ENCODE data around the gene EFCAB13.
"Not testable (repeated sequence)": the region's sequence is repeated elsewhere in the genome, so short reads cannot be mapped to it uniquely, and the experiment has no call there.

Gene EFCAB13

GRCh38 chr17:47330548-47330947 lies 6.8 kb downstream of the EFCAB13 start:
- no peak for DNase-seq (ENCODE audit: low spot score)

DNA sequence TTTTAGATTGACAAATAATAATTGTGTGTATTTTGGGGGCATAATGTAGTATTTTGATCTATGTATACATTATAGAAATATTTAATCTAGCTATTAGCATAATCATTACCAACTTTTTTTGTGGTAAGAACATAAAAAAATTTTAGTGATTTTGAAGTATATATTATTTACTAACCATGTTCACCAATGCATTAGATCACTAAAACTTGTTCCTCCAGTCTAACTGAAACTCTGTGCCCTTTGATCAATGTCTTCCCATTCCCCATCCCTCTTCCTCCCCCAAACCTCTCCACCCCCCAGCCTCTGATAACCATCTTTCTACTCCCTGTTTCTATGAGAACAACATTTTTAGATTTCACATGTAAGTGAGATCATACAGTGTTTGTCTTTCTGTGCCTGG lies 8.5 kb downstream of the EFCAB13 start:
- no peak for DNase-seq (ENCODE audit: low spot score)

GRCh38 chr17:47335101-47335936 lies 11.6 kb downstream of the EFCAB13 start:
- DNase-seq (ENCODE audit: low spot score) = no peak

DNA sequence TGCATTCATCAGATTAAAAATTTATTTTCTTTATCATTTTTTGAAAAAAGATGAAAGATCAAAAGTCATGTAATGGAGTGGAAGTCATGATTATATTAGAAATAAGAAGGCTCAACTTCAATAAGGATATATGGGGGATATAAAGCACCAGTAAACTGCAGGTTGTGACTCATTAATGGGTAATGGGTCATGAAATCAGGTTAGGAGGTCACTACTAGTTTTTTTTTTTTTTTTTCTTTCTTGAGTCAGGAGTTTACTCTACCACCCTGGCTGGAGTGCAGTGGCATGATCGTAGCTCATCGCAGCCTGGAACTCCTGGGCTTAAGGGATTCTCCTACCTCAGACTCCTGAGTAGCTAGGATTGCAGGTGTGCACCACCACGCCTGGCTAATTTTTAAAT lies 14.3 kb downstream of the EFCAB13 start:
- DNase-seq (ENCODE audit: low spot score) = no peak

GRCh38 chr17:47352848-47353247 lies 29.1 kb downstream of the EFCAB13 start:
- no peak for DNase-seq (ENCODE audit: low spot score)

DNA sequence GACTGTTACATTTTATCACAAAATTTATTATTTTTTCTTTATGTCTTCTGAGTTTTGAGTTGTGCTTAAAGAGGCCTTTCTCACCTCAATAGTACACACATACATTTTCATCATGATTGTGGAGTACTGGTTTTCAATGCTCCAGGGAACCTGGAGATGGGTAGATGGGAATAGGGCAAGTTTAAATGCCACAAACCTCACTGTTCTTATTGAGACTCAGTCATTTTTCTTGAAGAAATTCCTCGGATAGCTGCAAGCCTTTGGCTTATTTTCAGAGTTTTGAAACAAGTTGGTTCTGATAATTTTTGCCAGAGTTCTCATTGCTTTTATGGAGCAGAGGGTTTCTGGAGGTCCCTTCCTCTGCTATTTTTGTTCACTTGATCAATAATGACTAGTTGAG lies 34.9 kb downstream of the EFCAB13 start:
- DNase-seq (ENCODE audit: low spot score) = no peak

GRCh38 chr17:47363171-47363570 lies 39.4 kb downstream of the EFCAB13 start:
- DNase-seq (ENCODE audit: low spot score) = no peak

GRCh38 chr17:47367257-47367656 lies 43.5 kb downstream of the EFCAB13 start:
- DNase-seq (ENCODE audit: low spot score) = no peak

GRCh38 chr17:47368262-47368661 lies 44.5 kb downstream of the EFCAB13 start:
- no peak for DNase-seq (ENCODE audit: low spot score)

- not testable (repeated sequence) for DNase-seq (ENCODE audit: low spot score)
Observed at GRCh38 chr17:47370899-47371298, 47.1 kb downstream of the EFCAB13 start.

DNA sequence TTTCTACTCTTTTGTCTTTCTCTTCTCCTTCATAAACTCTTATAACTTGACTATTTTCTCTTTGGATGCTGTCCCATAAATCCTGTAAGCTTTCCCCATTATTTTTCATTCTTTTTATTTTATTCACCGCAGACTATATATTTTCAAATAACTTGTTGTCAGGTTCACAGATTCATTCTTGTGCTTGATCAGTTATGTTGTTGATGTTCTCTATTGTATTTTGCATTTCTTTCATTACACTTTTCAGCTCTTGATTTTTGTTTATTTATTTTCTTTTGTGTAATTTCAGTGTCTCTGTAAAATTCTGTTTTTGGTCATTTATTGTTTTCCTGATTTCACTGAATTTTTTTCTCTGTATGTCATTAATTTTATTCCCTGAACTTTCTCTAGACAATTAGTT lies 49.2 kb downstream of the EFCAB13 start:
- no peak for DNase-seq (ENCODE audit: low spot score)

DNA sequence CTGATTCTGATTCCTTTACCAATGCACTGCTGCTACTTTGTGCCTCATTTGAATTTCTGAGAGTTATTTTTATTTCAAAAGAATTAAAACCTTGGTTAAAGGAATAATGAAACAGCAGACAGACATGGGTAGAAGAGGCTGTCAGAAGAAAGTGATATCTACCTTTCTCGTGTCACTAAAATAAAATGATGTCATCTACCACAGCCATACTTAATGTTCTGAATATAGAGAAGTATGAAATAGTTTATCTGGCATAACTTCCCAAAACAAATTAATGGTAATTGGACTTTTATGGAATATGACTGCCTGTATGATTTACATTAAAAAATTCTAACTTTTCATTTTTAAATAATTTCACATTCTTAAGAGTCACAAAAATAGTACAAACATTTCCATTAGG lies 52.5 kb downstream of the EFCAB13 start:
- no peak for DNase-seq (ENCODE audit: low spot score)

DNA sequence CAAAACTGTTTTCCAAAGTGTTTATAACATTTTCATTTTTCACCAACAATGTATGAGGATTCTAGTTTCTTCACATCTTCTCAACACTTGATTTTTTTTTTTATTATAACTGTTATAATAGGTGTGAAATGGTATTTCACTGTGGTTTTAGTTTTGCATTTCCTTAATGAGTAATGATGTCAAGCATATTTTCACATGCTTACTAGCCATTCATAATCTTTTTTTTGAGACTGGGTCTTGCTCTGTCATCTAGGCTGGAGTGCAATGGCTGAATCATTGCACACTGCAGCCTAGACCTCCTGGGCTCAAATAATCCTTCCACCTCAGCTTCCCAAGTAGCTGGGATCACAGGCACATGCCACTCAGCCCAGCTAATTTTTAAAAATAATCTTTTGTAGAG lies 65.1 kb downstream of the EFCAB13 start:
- DNase-seq (ENCODE audit: low spot score) = no peak

- DNase-seq (ENCODE audit: low spot score) = not testable (repeated sequence)
Observed at GRCh38 chr17:47397532-47398128, 73.9 kb downstream of the EFCAB13 start.

DNA sequence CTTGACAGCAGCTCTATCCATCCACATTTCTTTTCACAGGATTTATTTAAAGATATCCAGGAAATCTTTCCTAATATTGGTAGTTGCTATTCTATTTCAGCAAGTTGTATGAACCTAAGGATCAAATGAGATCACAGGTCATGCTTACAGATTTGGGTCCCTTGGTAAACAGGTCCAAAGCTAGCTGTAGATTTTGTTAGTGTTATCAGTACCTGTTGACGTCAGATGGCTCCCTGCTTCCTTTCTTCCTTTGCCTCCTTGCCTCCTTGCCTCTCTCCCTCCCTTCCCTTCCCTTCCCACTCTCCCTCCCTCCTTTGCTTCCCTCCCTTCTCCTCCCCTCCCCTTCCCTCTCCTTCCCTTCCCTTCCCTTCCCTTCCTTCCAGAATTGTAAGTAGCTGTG lies 76.6 kb downstream of the EFCAB13 start:
- no peak for DNase-seq (ENCODE audit: low spot score)

GRCh38 chr17:47401100-47401499 lies 77.3 kb downstream of the EFCAB13 start:
- no peak for DNase-seq (ENCODE audit: low spot score)

GRCh38 chr17:47404006-47404405 lies 80.3 kb downstream of the EFCAB13 start:
- no peak for DNase-seq (ENCODE audit: low spot score)

DNA sequence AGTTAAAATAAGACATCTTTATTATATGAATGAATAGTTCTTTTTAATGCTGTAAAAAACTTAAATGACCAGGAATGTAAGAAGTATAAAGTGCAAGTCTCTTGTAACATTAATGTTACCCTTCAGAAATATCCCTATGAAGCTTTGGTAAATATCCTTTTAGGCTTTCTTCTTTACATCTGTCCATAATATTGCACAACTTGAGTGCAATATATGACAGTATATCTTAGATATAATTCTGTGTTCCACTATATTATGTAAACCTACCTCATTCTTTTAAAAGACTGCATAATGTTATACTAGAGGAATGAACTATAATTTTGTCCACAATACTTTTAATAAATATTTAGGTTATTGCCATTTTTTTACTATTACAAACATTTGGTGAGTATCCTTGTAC lies 81.1 kb downstream of the EFCAB13 start:
- no peak for DNase-seq (ENCODE audit: low spot score)

GRCh38 chr17:47413872-47414271 lies 90.1 kb downstream of the EFCAB13 start:
- DNase-seq (ENCODE audit: low spot score) = peak; percentile 42

DNA sequence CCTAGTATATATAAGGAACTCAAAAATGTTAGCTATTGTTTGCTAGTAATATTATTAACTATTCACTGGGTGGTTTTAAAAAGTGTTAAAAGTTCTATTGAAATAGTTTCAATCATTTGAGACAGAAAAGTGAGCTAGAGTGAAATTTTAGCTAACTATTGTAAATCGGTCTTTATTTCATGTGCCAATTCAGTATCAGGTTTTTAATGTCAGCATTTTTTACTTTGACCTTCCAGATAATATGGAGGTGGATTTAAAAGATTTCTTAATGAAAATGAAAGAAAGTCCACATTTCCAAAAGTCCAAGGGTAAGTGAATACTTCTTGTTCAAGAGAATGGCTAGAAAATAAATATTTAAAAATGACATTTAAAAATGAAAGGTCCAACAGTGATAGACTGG lies 90.9 kb downstream of the EFCAB13 start:
- no peak for DNase-seq (ENCODE audit: low spot score)

DNA sequence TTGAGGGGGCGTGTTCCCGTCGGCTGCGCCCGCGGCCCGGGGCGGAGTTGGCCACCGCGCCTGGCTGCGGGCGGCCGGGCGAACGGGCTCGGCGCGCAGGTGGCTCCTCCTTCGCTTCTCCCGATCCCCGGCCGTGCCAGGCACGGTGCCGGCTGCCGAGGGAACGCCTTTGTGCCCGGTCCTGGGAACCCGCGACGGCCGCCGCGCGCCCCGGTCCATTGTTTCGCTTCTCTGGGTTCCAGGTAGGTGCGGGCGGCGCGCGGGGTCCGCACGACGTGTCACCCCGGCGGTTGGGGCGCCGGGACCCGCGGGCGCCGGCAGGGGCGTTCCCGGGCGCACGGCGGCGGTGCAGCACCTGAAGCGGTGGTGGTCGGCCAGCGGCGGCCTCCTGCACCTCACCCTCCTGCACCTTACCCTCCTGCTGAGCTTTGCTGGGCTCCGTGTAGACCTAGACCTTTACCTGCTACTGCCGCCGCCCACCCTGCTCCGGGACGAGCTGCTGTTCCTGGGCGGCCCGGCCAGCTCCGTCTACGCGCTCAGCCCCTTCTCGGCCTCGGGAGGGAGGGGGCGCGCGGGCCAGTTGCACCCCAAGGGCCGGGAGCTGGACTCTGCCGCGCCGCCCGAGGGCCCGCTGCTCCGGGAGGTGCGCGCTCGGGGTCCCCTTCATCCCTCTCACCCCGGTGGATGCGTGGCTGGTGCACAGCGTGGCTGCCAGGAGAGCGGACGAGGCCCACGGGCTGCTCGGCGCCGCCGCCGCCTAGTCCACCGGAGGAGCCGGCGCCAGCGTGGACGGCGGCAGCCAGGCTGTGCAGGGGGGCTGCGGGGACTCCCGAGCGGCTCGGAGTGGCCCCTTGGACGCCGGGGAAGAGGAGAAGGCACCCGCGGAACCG lies 99.9 kb downstream of the EFCAB13 start:
- peak; percentile 10 for DNase-seq (ENCODE audit: low spot score)

DNA sequence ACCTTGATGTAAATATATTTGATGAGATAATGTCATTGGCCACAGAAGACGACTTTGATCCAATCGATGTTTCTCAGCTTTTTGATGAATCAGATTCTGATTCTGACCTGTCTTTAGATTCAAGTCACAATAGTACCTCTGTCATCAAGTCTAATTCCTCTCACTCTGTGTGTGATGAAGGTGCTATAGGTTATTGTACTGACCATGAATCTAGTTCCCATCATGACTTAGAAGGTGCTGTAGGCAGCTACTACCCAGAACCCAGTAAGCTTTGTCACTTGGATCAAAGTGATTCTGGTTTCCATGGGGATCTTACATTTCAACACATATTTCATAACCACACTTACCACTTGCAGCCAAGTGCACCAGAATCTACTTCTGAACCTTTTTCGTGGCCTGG lies 101.5 kb downstream of the EFCAB13 start:
- not testable (repeated sequence) for DNase-seq (ENCODE audit: low spot score)
